H1 (cell line): ENCODE data around the gene THOP1. TPM values are rescaled to one million over a fixed set of nuclear protein-coding genes. Genes with fewer than 3 reads are reported as not detected.

Source experiments
- CTCF ChIA-PET: fragments of 300-600 bp; sonication (Branson Sonifier 250); formaldehyde crosslinking; loops from one replicate; lab custom pipeline; 2021; ENCODE audit not compliant: partially characterized antibody; lab: Charles Lee
- POLR2A ChIA-PET: fragments of 300-600 bp; sonication (Branson Sonifier 250); formaldehyde crosslinking; loops from one replicate; lab custom pipeline; 2021; ENCODE audit warnings: inconsistent platforms; ENCODE audit not compliant: partially characterized antibody; lab: Charles Lee
- DNase-seq, 2 experiments: peaks; one replicate each; pipeline versions ENCODE4 v3.0.0 to v3.0.0-alpha.2; 2010 to 2022; ENCODE audit warnings: low spot score in 2 of 2, low read depth in 1 of 2, mixed read lengths in 1 of 2
- FAIRE-seq: peaks from 2 replicates; lab custom pipeline; 2011; peaks lifted over from hg19 to GRCh38; lab: Jason Lieb, UNC
- H2AFZ ChIP-seq: 2 replicates; pipeline ENCODE4 v1.8.1; 2012; ENCODE audit warnings: low read length, inconsistent platforms
- H2AK5ac ChIP-seq: 2 replicates; pipeline ENCODE4 v1.6.1; 2013; ENCODE audit warnings: low read depth, low read length
- H2BK120ac ChIP-seq: replicated peaks from 2 replicates; pipeline ENCODE3; 2013; ENCODE audit warnings: low read depth, low read length, inconsistent platforms
- H2BK12ac ChIP-seq: 2 replicates; pipeline ENCODE4 v1.6.1; 2013; ENCODE audit warnings: low read depth, low read length
- H2BK15ac ChIP-seq: 2 replicates; pipeline ENCODE4 v1.6.1; 2013; ENCODE audit warnings: low read length
- H2BK20ac ChIP-seq: 2 replicates; pipeline ENCODE4 v1.6.1; 2013; ENCODE audit warnings: low read length
- H2BK5ac ChIP-seq: 2 replicates; pipeline ENCODE4 v1.6.1; 2013; ENCODE audit warnings: low read depth, low read length
- H3K14ac ChIP-seq: 2 replicates; pipeline ENCODE4 v1.6.1; 2013; ENCODE audit warnings: inconsistent platforms; ENCODE audit not compliant: insufficient read length
- H3K18ac ChIP-seq: 2 replicates; pipeline ENCODE4 v1.6.1; 2013; ENCODE audit warnings: low read length; ENCODE audit errors: extremely low read depth
- H3K23ac ChIP-seq: 2 replicates; pipeline ENCODE4 v1.6.1; 2013; ENCODE audit warnings: inconsistent platforms; ENCODE audit not compliant: insufficient read length
- H3K23me2 ChIP-seq: 2 replicates; pipeline ENCODE4 v1.6.1; 2013; ENCODE audit warnings: low read depth, low read length
- H3K27ac ChIP-seq: 2 replicates; pipeline ENCODE4 v1.6.1; 2011; ENCODE audit warnings: low read depth, low read length, inconsistent platforms
- H3K27me3 ChIP-seq, 4 experiments: replicated peaks in 1 of 4; 1 replicate in 1 of 4; 2 replicates in 3 of 4; pipeline versions ENCODE4 v1.6.1 to v1.8.1; 2011 to 2013; ENCODE audit warnings: low read length in 3 of 4, mild to moderate bottlenecking in 3 of 4, inconsistent platforms in 2 of 4, mixed read lengths in 2 of 4, moderate library complexity in 1 of 4; ENCODE audit not compliant: control insufficient read depth in 3 of 4, insufficient read depth in 3 of 4; ENCODE audit errors: extremely low read depth in 1 of 4
- H3K36me3 ChIP-seq, 4 experiments: 2 replicates each; pipeline versions ENCODE4 v1.6.1 to v1.8.1; 2011 to 2013; ENCODE audit warnings: mild to moderate bottlenecking in 4 of 4, low read length in 3 of 4, moderate library complexity in 2 of 4, control low read depth in 1 of 4, inconsistent platforms in 1 of 4; ENCODE audit not compliant: insufficient read depth in 4 of 4, control insufficient read depth in 2 of 4
- H3K4ac ChIP-seq: replicated peaks from 2 replicates; pipeline ENCODE3; 2013; ENCODE audit warnings: low read length, low read depth, mixed read lengths, inconsistent platforms; ENCODE audit not compliant: insufficient read length
- H3K4me1 ChIP-seq, 4 experiments: replicated peaks in 1 of 4; 1 replicate in 1 of 4; 2 replicates in 3 of 4; pipeline versions ENCODE4 v1.6.1 to v1.8.1; 2011 to 2013; ENCODE audit warnings: low read length in 3 of 4, inconsistent platforms in 2 of 4, mixed read lengths in 1 of 4; ENCODE audit not compliant: insufficient read depth in 4 of 4, control insufficient read depth in 3 of 4
- H3K4me2 ChIP-seq, 2 experiments: 2 replicates each; pipeline versions ENCODE4 v1.6.1 to v1.8.1; 2011 to 2013; ENCODE audit warnings: low read depth in 2 of 2, low read length in 2 of 2, control low read depth in 1 of 2, inconsistent platforms in 1 of 2, mild to moderate bottlenecking in 1 of 2; ENCODE audit not compliant: insufficient read depth in 1 of 2
- H3K4me3 ChIP-seq, 4 experiments: fragments of 200-600, 300-600 bp in 1 of 4; sonication (generic), shearing (Covaris generic), sonication (Bioruptor Twin) in 1 of 4; 2 replicates each; pipeline versions ENCODE4 v1.5.1 to v1.8.1; 2011 to 2016; ENCODE audit warnings: low read length in 4 of 4, low read depth in 3 of 4, control low read depth in 2 of 4, inconsistent platforms in 2 of 4, mild to moderate bottlenecking in 2 of 4, mixed read lengths in 1 of 4, moderate library complexity in 1 of 4; ENCODE audit not compliant: insufficient read depth in 2 of 4; ENCODE audit errors: extremely low read depth in 1 of 4
- H3K56ac ChIP-seq: replicated peaks from 2 replicates; pipeline ENCODE3; 2013; ENCODE audit warnings: low read depth, mild to moderate bottlenecking, mixed read lengths, low read length, inconsistent platforms; ENCODE audit not compliant: insufficient read length
- H3K79me1 ChIP-seq: 2 replicates; pipeline ENCODE4 v1.6.1; 2013; ENCODE audit warnings: low read depth, low read length, control low read depth
- H3K79me2 ChIP-seq, 2 experiments: 2 replicates each; pipeline versions ENCODE4 v1.6.1 to v1.8.1; 2012 to 2013; ENCODE audit warnings: low read length in 2 of 2, mild to moderate bottlenecking in 2 of 2, inconsistent platforms in 1 of 2; ENCODE audit not compliant: insufficient read depth in 2 of 2, control insufficient read depth in 1 of 2
- H3K9ac ChIP-seq, 4 experiments: replicated peaks in 1 of 4; 1 replicate in 1 of 4; 2 replicates in 3 of 4; pipeline versions ENCODE4 v1.6.1 to v1.8.1; 2011 to 2013; ENCODE audit warnings: low read depth in 3 of 4, low read length in 3 of 4, control low read depth in 2 of 4, mild to moderate bottlenecking in 2 of 4, moderate library complexity in 2 of 4, inconsistent platforms in 1 of 4; ENCODE audit errors: extremely low read depth in 1 of 4
- H3K9me3 ChIP-seq, 2 experiments: 2 replicates each; pipeline versions ENCODE4 v1.6.1 to v1.8.1; 2012 to 2013; ENCODE audit warnings: mild to moderate bottlenecking in 2 of 2, moderate library complexity in 2 of 2, control low read depth in 1 of 2, inconsistent platforms in 1 of 2, low read depth in 1 of 2, low read length in 1 of 2, mixed read lengths in 1 of 2; ENCODE audit not compliant: insufficient read depth in 2 of 2
- H4K20me1 ChIP-seq, 2 experiments: replicated peaks in 1 of 2; 2 replicates each; pipeline versions ENCODE3 to v1.8.1; 2011 to 2013; ENCODE audit warnings: inconsistent platforms in 2 of 2, low read length in 2 of 2, mild to moderate bottlenecking in 1 of 2; ENCODE audit not compliant: insufficient read depth in 2 of 2, control insufficient read depth in 1 of 2
- H4K5ac ChIP-seq: 2 replicates; pipeline ENCODE4 v1.6.1; 2013; ENCODE audit warnings: low read length, low read depth, mixed read lengths, inconsistent platforms; ENCODE audit not compliant: insufficient read length
- H4K8ac ChIP-seq: 2 replicates; pipeline ENCODE4 v1.8.0; 2013; ENCODE audit warnings: mild to moderate bottlenecking, moderate library complexity, low read length, inconsistent platforms; ENCODE audit not compliant: insufficient read depth; ENCODE audit errors: extremely low read depth
- H4K91ac ChIP-seq: replicated peaks from 2 replicates; pipeline ENCODE3; 2013; ENCODE audit warnings: low read length, mixed read lengths, inconsistent platforms; ENCODE audit not compliant: insufficient read length
- EZH2 ChIP-seq: fragments of 200-600 bp; sonication (generic); IDR thresholded peaks from 2 replicates; pipeline ENCODE4 v1.7.1; 2012; ENCODE audit warnings: low read depth, mild to moderate bottlenecking, moderate library complexity, low read length, inconsistent platforms; ENCODE audit not compliant: severe bottlenecking
- HDAC2 ChIP-seq, 2 experiments: fragments of 300-600 bp in 1 of 2; sonication (generic) in 1 of 2; IDR thresholded peaks; 2 replicates each; pipeline ENCODE4 v1.6.1; 2011 to 2012; ENCODE audit warnings: low read depth in 2 of 2, low read length in 2 of 2, mild to moderate bottlenecking in 2 of 2, moderate library complexity in 2 of 2, borderline replicate concordance in 1 of 2, inconsistent platforms in 1 of 2
- JUN ChIP-seq: IDR thresholded peaks from 2 replicates; pipeline ENCODE4 v1.6.1; 2011; ENCODE audit warnings: low read depth, mild to moderate bottlenecking, improper control_type of control experiment, low read length
- PHF8 ChIP-seq: fragments of 200-600 bp; sonication (generic); conservative IDR thresholded peaks from 2 replicates; pipeline ENCODE4 v1.7.1; 2012; ENCODE audit warnings: low read depth, mild to moderate bottlenecking, inconsistent platforms, low read length, moderate library complexity
- POLR2A ChIP-seq, 2 experiments: IDR thresholded peaks; 1 replicate in 1 of 2; 2 replicates in 1 of 2; pipeline ENCODE4 v1.6.1; 2011; ENCODE audit warnings: low read depth in 2 of 2, low read length in 2 of 2, mild to moderate bottlenecking in 2 of 2; ENCODE audit errors: control extremely low read depth in 1 of 2
- POLR2AphosphoS5 ChIP-seq: IDR thresholded peaks from 2 replicates; pipeline ENCODE4 v1.6.1; 2011; ENCODE audit warnings: low read depth, low read length
- SIN3A ChIP-seq, 2 experiments: IDR thresholded peaks in 1 of 2; conservative IDR thresholded peaks in 1 of 2; 2 replicates each; pipeline ENCODE4 v1.6.1; 2011 to 2012; ENCODE audit warnings: low read length in 2 of 2, improper control_type of control experiment in 1 of 2, low read depth in 1 of 2, mild to moderate bottlenecking in 1 of 2
- TAF1 ChIP-seq: IDR thresholded peaks from 2 replicates; pipeline ENCODE4 v1.6.1; 2011; ENCODE audit warnings: mild to moderate bottlenecking, low read depth, low read length
- WGBS, 2 experiments: shearing (Covaris generic) in 1 of 2; methylation state at CpG; one replicate each; pipeline versions ENCODE4 v1.1.6 to v1.1.7; 2013 to 2015; ENCODE audit warnings: low lambda C conversion rate in 2 of 2, mixed read lengths in 2 of 2, inconsistent platforms in 1 of 2, low coverage in 1 of 2, missing lambda C conversion rate in 1 of 2; ENCODE audit not compliant: insufficient replicate concordance in 2 of 2, insufficient coverage in 1 of 2, insufficient read length in 1 of 2; ENCODE audit errors: extremely low coverage in 1 of 2, missing lambda C conversion rate in 1 of 2; 5-methylcytosine and 5-hydroxymethylcytosine counted together
- polyA plus RNA-seq, 7 experiments: library from polyadenylated mRNA; depleted of rRNA in 3 of 7; stranded (reverse) in 5 of 7; unstranded in 2 of 7; fragments of >200 nt in 5 of 7; fragments of 200-250 nt in 2 of 7; gene quantifications; 1 replicate in 5 of 7; 2 replicates in 1 of 7; 4 replicates in 1 of 7; pipeline versions ENCODE4 v1.2.1 to v1.2.3, GENCODE V29; 2011 to 2013; ENCODE audit warnings: missing spikeins in 2 of 7, mixed read lengths in 2 of 7
- total RNA-seq: library from RNA; stranded (reverse); fragmentation: NEBNext Ultra II Directional; extraction: Animal tissue kit (Norgen Biotek cat#: 25700); gene quantifications from 2 replicates; pipeline ENCODE4 v1.2.1, GENCODE V29; 2021

THOP1 gene
- total and polyA plus RNA-seq, 2 of the 8 experiments (the other 6 are each of a cell fraction or from before 2014, with no cell fraction given), result 136 to 159 TPM

GRCh38 chr19:2770055-2771013, 15.0 kb upstream of the THOP1 start:
- Histone ChIP-seq H3K4me2 (no peak overlapping the region), H2BK12ac (no peak overlapping the region), H2AK5ac (no peak overlapping the region), H3K4ac (no peak overlapping the region), H3K27me3 (no peaks in the 10 kb centered on the region), H2BK15ac (no peak overlapping the region), H3K36me3 (peaks cover 4 to 15% (median 9%) of the 10 kb centered on the region in 4 experiments; a peak in 7 of 8 replicates), H4K91ac (no peak overlapping the region), H3K9ac (no peak overlapping the region), H2BK20ac (no peak overlapping the region), H3K4me1 (no peaks in the 10 kb centered on the region; a peak in 1 of 7 replicates), H4K20me1 (peaks cover 24 to 45% of the 10 kb centered on the region in 2 experiments), H3K27ac (no peak overlapping the region), H3K23ac (no peak overlapping the region), H3K18ac (no peak overlapping the region), H2BK120ac (no peak overlapping the region), H4K5ac (no peak overlapping the region), H3K4me3 (no peak overlapping the region)
- CTCF ChIA-PET, result interaction anchor here (0.5 to 1.4 kb wide), 4 partner anchors 11 to 306 kb away, joined by 3 read pairs; no protein-coding TSS in a partner anchor
- 89% methylated on average over 35 of the region's 40 CpGs; no CpG with 5 or more reads in 1 of the 2 experiments for WGBS, 2 experiments
- no peak for DNase-seq
- no peak for TF ChIP-seq JUN
- TF ChIP-seq TAF1, result no peak
- no peak for TF ChIP-seq EZH2
- no peak for TF ChIP-seq HDAC2 (IDR thresholded peaks at IDR 0.05; ENCODE audit: borderline replicate concordance in 1 of 2, low read depth in 2 of 2, low read length in 2 of 2)
- no peak for TF ChIP-seq SIN3A (conservative IDR thresholded peaks at IDR 0.05 in 1 of 2, IDR thresholded peaks at IDR 0.05 in 1 of 2; ENCODE audit: low read depth in 1 of 2, low read length in 2 of 2)
- TF ChIP-seq POLR2AphosphoS5, result no peak
- TF ChIP-seq POLR2A (IDR thresholded peaks at IDR 0.05; ENCODE audit: control extremely low read depth in 1 of 2, low read depth in 2 of 2, low read length in 2 of 2), result no peak
- TF ChIP-seq PHF8, result no peak
- TF ChIP-seq, all 59 proteins: peak for 0
- FAIRE-seq, result no peak
- H3K23me2 ChIP-seq, result no peaks in the 10 kb centered on the region
- no peak overlapping the region for H3K56ac ChIP-seq
- peaks cover 16% of the 10 kb centered on the region for H3K79me1 ChIP-seq
- no peak overlapping the region for H2AFZ ChIP-seq
- H4K8ac ChIP-seq, result no peak overlapping the region
- peaks cover 25 to 58% of the 10 kb centered on the region in 2 experiments for H3K79me2 ChIP-seq
- H2BK5ac ChIP-seq, result no peak overlapping the region
- H3K14ac ChIP-seq, result no peak overlapping the region
- POLR2A ChIA-PET, result interaction anchor here (0.6 to 1.5 kb wide), 5 partner anchors 10 to 1328 kb away, joined by 3 to 5 read pairs (median 3); no protein-coding TSS in a partner anchor
- H3K9me3 ChIP-seq, result no peaks in the 10 kb centered on the region
